ENCODE measurements around the gene JAM2. TPM values are rescaled to one million over a fixed set of nuclear protein-coding genes. Genes with fewer than 3 reads are reported as not detected.

Gene JAM2
- polyA plus RNA-seq, 1 donor from 2014 or later: 1.1 TPM

DNA sequence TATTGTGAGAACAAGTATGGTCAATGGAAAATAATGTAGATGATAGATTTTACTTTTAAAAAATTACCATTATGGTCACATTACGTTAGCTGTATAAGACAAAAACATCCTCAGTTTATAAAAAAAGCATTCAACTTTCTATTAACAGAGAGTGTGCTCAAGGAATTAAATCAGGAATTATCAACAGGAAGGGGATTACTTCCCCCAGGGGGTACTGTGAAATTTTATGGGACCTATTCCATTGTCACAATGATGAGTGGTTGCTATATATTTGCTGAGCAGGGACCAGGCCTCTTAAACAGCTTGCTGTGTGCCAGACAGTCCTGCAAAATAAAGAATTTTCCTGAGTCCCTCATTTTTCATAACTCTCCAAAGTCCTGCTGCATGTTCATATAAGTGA is 21.2 kb downstream of the JAM2 start:
- Histone ChIP-seq H3K4me2 (ENCODE audit: low read length) (no peak overlapping the region), H3K27ac (ENCODE audit: low read length) (no peak overlapping the region), H3K9me2 (ENCODE audit: insufficient read depth, low read length) (no peaks in the 10 kb centered on the region), H3K36me3 (ENCODE audit: insufficient read depth, low read length) (no peaks in the 10 kb centered on the region), H3F3A (ENCODE audit: insufficient read depth, low read length, poor library complexity, severe bottlenecking) (no peaks in the 10 kb centered on the region), H4K20me1 (ENCODE audit: insufficient read depth) (no peaks in the 10 kb centered on the region), H3K79me2 (replicated peaks; ENCODE audit: insufficient read depth, low read length) (no peaks in the 10 kb centered on the region), H3K9me3 (ENCODE audit: low read length) (no peaks in the 10 kb centered on the region), H3K27me3 (ENCODE audit: insufficient read depth, low read depth, low read length) (no peaks in the 10 kb centered on the region), H2AFZ (ENCODE audit: low read depth, low read length) (no peak overlapping the region), H3K4me3 (ENCODE audit: low read length) (no peak overlapping the region), H3K9ac (ENCODE audit: low read length) (no peak overlapping the region)
- TF ChIP-seq EZH2 (IDR thresholded peaks at IDR 0.05; ENCODE audit: borderline replicate concordance, insufficient read depth, low read length, poor library complexity, severe bottlenecking) (no peak), POLR2AphosphoS5 (IDR thresholded peaks at IDR 0.05) (no peak), TAF1 (IDR thresholded peaks at IDR 0.05; ENCODE audit: low read depth) (no peak), SMC3 (conservative IDR thresholded peaks at IDR 0.05; ENCODE audit: poor library complexity) (no peak), EP300 (conservative IDR thresholded peaks at IDR 0.05; ENCODE audit: poor library complexity, severe bottlenecking) (no peak), RAD21 (conservative IDR thresholded peaks at IDR 0.05) (no peak), MXI1 (conservative IDR thresholded peaks at IDR 0.05; ENCODE audit: poor library complexity, severe bottlenecking) (no peak)
- TF ChIP-seq, protein P1, sequence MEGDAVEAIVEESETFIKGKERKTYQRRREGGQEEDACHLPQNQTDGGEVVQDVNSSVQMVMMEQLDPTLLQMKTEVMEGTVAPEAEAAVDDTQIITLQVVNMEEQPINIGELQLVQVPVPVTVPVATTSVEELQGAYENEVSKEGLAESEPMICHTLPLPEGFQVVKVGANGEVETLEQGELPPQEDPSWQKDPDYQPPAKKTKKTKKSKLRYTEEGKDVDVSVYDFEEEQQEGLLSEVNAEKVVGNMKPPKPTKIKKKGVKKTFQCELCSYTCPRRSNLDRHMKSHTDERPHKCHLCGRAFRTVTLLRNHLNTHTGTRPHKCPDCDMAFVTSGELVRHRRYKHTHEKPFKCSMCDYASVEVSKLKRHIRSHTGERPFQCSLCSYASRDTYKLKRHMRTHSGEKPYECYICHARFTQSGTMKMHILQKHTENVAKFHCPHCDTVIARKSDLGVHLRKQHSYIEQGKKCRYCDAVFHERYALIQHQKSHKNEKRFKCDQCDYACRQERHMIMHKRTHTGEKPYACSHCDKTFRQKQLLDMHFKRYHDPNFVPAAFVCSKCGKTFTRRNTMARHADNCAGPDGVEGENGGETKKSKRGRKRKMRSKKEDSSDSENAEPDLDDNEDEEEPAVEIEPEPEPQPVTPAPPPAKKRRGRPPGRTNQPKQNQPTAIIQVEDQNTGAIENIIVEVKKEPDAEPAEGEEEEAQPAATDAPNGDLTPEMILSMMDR (IDR thresholded peaks at IDR 0.05; ENCODE audit: poor library complexity, severe bottlenecking): no peak
- TF ChIP-seq, protein P2, sequence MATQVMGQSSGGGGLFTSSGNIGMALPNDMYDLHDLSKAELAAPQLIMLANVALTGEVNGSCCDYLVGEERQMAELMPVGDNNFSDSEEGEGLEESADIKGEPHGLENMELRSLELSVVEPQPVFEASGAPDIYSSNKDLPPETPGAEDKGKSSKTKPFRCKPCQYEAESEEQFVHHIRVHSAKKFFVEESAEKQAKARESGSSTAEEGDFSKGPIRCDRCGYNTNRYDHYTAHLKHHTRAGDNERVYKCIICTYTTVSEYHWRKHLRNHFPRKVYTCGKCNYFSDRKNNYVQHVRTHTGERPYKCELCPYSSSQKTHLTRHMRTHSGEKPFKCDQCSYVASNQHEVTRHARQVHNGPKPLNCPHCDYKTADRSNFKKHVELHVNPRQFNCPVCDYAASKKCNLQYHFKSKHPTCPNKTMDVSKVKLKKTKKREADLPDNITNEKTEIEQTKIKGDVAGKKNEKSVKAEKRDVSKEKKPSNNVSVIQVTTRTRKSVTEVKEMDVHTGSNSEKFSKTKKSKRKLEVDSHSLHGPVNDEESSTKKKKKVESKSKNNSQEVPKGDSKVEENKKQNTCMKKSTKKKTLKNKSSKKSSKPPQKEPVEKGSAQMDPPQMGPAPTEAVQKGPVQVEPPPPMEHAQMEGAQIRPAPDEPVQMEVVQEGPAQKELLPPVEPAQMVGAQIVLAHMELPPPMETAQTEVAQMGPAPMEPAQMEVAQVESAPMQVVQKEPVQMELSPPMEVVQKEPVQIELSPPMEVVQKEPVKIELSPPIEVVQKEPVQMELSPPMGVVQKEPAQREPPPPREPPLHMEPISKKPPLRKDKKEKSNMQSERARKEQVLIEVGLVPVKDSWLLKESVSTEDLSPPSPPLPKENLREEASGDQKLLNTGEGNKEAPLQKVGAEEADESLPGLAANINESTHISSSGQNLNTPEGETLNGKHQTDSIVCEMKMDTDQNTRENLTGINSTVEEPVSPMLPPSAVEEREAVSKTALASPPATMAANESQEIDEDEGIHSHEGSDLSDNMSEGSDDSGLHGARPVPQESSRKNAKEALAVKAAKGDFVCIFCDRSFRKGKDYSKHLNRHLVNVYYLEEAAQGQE (IDR thresholded peaks at IDR 0.05; ENCODE audit: borderline replicate concordance): no peak

DNA sequence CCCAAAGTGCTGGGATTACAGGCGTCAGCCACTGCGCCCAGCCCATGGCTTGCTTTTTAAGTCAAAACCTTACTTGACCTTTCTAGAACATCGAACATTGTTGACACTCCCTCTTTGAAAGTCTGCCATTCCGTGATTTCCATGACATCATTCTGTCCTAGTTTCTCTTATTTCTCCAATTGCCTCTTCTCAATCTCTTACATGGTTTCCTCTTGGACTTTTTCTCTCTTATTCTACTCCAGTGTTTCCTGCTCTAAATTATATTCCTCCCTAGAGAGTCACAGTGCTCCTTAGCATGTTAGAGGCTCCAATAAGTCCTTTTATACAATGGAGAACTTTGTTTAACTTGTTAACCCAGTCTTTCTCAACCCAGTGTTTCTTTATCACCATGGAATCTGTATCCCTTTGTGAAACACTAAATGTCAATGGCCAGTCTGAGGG is 25.5 kb downstream of the JAM2 start:
- no peaks in the 10 kb centered on the region for H3K36me3 ChIP-seq (ENCODE audit: insufficient read depth, low read length)
- H3F3A ChIP-seq (ENCODE audit: insufficient read depth, low read length, poor library complexity, severe bottlenecking): no peaks in the 10 kb centered on the region
- no peaks in the 10 kb centered on the region for H4K20me1 ChIP-seq (ENCODE audit: insufficient read depth)
- TF ChIP-seq, protein P2 (IDR thresholded peaks at IDR 0.05; ENCODE audit: borderline replicate concordance): no peak
- TF ChIP-seq TAF1 (IDR thresholded peaks at IDR 0.05; ENCODE audit: low read depth) (no peak), EZH2 (IDR thresholded peaks at IDR 0.05; ENCODE audit: borderline replicate concordance, insufficient read depth, low read length, poor library complexity, severe bottlenecking) (no peak), RAD21 (conservative IDR thresholded peaks at IDR 0.05) (no peak), SMC3 (conservative IDR thresholded peaks at IDR 0.05; ENCODE audit: poor library complexity) (no peak), EP300 (conservative IDR thresholded peaks at IDR 0.05; ENCODE audit: poor library complexity, severe bottlenecking) (no peak), POLR2AphosphoS5 (IDR thresholded peaks at IDR 0.05) (no peak), MXI1 (conservative IDR thresholded peaks at IDR 0.05; ENCODE audit: poor library complexity, severe bottlenecking) (no peak)
- TF ChIP-seq, protein P1 (IDR thresholded peaks at IDR 0.05; ENCODE audit: poor library complexity, severe bottlenecking): no peak
- no peak overlapping the region for H3K4me3 ChIP-seq (ENCODE audit: low read length)
- no peaks in the 10 kb centered on the region for H3K27me3 ChIP-seq (ENCODE audit: insufficient read depth, low read depth, low read length)
- no peaks in the 10 kb centered on the region for H3K79me2 ChIP-seq (replicated peaks; ENCODE audit: insufficient read depth, low read length)
- H3K4me2 ChIP-seq (ENCODE audit: low read length): no peak overlapping the region
- H3K9me2 ChIP-seq (ENCODE audit: insufficient read depth, low read length): no peaks in the 10 kb centered on the region
- no peak overlapping the region for H2AFZ ChIP-seq (ENCODE audit: low read depth, low read length)
- no peak overlapping the region for H3K27ac ChIP-seq (ENCODE audit: low read length)
- H3K9me3 ChIP-seq (ENCODE audit: low read length): no peaks in the 10 kb centered on the region
- no peak overlapping the region for H3K9ac ChIP-seq (ENCODE audit: low read length)
